Measurements from ENCODE around the gene FOXK1. TPM values are rescaled to one million over a fixed set of nuclear protein-coding genes. Genes with fewer than 3 reads are reported as not detected.
"Not testable (repeated sequence)": the region's sequence is repeated elsewhere in the genome, so short reads cannot be mapped to it uniquely, and the experiment has no call there.

The FOXK1 gene
- total RNA-seq, 1 donor from 2014 or later: 30.2 TPM

DNA sequence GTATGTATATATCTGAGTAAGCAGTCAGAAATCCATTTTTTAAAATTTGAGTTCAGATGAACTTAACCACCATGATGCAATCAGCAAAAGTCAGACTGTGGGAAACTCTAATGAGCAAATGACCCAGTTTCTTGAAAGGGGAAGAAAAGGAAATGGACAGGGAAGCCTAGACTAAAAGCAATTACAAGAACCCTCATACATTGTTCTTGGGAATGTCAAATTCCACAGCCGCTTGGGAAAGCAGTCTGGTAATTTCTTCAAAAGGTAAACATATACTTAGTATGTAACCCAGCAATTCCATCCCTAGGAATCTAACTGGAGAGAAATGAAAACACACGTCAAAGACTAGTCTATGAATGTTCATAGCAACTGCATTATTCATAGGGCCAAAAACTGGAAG, 16.4 kb upstream of the FOXK1 start:
- no peak for DNase-seq (ENCODE audit: low spot score)

DNA sequence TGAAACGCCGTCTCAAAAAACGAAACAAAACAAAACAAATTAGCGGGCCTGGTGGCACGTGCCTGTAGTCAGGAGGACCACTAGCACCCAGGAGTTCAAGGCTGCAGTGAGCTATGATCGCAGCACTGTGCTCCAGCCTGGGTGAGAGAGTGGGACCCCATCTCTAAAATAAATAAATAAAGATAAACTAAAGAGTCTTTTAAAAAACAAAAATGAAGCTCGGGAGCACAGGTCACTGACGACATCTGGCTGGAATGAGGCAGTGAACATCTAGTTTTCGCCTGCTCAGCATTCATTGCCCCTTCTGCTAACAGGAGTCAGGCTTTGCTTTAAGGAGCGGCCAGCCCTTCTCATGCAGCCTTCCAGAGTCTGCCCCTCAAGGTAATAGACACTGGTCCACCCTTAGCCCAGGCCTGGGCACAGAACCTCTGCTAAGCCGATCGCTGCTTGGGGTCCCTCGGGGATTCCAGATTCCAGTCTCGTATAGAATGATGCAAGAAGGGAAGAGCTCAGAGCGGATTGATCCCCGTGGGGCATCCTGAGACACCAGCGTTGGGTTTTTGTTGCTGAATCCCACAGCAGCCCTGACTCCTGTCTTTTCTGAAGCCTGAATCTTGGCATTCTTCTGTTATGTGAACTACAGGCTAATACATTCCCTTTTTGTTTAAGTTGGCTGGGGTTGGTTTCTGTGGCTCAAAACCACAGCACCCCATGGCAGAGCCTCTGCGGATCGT, 14.2 kb upstream of the FOXK1 start:
- DNase-seq (ENCODE audit: low spot score): no peak

DNA sequence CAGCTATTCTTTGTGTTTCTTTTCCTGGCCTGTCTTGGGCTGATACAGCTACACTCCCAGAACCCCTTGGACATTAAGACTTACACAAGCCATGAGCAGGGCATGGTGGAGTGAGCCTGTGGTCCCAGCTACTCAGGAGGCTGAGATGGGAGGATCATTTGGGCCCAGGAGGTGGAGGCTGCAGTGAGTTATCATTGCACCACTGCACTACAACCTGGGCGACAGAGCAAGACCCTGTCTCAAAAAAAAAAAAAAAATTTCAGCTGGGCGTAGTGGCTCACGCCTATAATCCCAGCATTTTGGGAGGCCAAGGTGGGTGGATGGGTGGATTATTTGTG, 13.6 kb upstream of the FOXK1 start:
- DNase-seq (ENCODE audit: low spot score): no peak

DNA sequence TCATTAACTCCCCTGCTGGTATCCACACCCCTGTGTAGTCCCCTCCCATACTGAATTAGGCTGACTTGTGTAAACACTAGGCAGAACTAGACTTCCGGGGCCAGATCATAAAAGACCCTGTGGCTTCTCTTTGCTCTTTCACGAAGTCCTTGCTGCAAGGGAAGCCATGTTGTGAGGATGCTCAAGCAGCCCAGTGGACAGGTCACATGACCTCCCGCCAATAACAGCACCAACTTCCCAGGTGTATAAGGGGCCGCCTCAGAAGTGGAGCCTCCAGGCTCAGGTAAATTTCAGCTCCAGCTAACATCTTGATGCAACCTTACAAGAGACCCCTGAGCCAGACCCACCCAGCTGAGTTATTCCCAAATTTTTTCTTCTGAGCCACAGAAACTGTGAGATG, 11.3 kb upstream of the FOXK1 start:
- DNase-seq (ENCODE audit: low spot score): no peak

GRCh38 chr7:4675771-4676367, 6.2 kb upstream of the FOXK1 start:
- DNase-seq (ENCODE audit: low spot score): no peak

GRCh38 chr7:4677518-4677917, 4.6 kb upstream of the FOXK1 start:
- not testable (repeated sequence) for DNase-seq (ENCODE audit: low spot score)

- DNase-seq (ENCODE audit: low spot score): no peak
Observed at GRCh38 chr7:4681218-4681851, 760 bp upstream of the FOXK1 start.

GRCh38 chr7:4682621-4683042, 537 bp downstream of the FOXK1 start:
- DNase-seq (ENCODE audit: low spot score): no peak

DNA sequence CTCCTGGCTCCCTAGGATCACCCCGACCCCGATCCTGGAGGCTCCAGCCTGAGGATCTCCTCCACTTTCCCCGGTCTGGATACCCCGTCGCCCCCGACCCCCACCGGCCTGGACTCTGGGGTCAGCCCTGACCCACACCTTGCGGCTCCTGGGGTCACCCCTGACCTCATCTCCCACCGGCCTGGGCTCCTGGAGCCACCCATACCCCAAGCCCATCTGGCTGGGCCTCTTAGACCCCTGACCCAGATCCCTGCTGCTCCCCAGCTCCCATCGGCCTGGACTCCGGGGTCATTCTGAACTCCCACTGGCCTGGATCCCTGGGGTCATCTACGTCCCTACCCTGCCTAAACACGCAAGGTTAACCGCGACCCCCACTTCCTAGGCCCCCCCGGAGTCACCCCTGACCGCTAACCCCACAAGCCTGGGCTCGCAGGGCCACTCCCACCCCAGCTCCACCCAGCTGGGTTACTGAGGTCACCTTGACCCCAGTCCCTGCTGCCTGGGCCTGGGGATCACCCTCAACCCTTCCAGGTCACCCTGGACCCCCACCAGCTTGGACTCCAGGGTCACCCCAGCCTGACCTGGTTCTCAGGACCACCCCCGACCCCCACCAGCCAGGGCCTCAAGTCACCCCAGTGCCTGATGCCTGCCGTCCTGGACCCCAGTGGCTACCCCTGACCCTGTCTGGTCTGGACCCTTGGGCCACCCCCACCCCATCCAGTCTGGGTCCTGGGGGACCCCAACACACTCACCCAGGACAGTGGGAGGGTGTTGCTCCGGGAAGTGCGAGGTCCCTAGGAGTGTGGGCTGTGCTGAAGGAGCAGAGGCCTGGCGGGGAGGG, 1.2 kb downstream of the FOXK1 start:
- DNase-seq (ENCODE audit: low spot score): no peak

DNA sequence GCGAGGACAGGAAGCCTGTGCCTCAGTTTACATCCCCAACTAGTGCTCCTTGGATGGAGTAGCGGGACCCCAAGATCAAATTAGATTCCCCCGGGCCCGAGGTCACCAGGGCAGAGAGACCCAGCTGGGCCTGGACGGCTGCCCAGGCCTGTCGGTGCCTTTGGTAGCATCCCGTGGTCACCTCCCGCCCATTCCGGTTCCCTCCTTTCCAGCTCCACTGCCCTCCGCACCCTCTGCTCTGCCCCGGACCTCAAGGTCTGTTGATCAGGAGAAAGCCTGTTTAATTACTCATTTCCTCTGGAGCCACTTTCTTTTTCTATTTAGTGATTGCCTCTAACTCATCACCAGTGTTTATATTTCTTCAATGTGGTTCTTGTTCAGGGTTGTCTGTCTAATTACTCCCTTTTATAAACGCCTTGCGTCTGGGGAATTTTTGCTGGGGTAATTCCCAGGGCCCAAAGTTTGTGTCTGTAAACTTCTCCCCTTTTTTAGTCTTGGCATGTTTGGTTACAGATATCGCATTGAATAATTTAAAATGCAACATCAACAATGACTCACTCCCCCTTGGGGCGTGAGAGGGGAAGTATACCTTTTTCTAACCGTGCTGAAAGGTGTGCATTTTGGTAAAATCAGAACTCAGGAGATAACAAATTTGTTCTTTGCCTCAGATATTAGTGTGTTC, 1.9 kb downstream of the FOXK1 start:
- DNase-seq (ENCODE audit: low spot score): no peak

DNA sequence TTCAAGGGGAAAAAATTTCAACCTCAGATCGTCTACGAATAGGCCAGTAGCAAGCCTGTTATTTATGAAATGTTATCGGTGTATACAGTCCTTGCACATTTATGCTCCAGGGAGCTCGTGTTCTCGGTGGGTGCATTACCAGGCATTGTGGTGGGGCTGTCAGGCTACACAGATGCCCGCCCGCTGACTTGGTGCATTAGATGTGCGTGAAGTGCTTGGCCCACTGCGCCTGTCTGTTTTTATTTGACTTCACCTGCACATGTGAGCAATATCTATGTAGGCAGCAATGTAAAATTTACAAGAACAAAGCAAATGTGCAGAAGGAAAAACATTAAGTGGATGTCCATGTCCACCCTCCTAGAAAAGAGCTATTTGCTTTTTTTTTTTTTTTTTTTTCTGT, 2.8 kb downstream of the FOXK1 start:
- no peak for DNase-seq (ENCODE audit: low spot score)

DNA sequence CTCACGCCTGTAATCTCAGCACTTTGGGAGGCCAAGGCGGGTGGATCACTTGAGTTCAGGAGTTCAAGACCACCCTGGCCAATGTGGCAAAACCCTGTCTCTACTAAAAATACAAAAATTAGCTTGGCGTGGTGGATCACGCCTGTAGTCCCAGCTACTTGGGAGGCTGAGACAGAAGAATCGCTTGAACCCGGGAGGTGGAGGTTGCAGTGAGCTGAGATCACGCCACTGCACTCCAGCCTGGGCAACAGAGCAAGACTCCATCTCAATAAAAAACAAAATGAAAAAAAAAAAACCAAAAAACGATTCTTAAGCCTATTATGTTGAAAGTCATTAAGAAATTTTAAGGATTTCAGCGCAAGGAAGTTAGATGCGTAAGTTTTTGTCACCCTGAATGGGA, 3.6 kb downstream of the FOXK1 start:
- not testable (repeated sequence) for DNase-seq (ENCODE audit: low spot score)

DNA sequence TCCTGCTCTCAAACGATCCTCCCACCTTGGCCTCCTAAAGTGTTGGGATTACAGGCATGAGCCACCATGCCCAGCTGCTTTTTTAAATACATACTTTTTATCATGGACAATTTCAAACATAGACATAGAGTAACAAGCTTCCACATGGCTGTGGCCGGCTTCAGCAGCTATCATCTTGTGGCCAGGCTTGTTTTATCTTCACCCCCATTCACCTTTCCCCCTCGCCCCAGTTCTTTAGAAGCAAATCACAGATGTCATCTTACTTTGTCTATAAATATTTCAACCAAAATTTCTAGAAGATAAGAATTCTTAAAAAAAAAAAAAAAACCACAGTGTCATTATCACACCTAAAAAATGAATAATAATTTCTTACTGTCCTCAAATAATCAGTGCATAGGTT, 5.9 kb downstream of the FOXK1 start:
- DNase-seq (ENCODE audit: low spot score): no peak

DNA sequence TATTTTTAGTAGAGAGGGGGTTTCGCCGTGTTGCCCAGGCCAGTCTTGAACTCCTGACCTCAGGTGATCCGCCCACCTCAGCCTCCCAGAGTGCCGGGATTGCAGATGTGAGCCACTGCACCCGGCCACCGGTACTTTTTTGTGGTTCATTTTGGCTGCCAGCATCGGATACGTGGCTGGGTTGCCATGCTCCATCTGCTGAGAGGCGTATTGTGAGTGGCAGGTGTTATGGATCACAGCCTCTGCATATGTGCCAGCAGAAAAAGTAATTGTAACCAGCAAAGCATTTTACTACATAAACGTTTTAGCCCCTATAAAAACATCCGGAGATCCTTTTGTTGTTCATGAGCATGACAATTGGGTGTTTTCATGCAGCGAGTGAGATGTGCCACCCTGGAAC, 7.1 kb downstream of the FOXK1 start:
- no peak for DNase-seq (ENCODE audit: low spot score)

DNA sequence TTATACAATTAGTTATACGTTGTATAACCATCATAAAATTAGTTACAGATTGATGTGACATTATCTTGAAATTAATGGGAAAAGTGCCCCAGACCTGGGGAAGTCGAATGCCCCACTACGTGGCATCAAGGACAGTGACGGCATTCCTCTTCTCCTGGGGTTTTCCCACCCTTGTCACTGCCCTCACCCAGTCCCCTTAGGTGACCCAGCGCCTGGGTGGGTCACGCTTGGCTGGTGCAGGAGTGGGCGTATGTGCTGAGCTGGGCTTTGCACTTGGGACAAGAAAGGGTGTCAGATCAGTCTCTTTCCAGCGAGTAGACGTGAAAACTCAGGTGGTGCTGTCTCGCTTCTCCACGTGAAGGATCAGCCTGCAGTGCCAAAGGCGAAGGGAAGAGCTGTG, 7.6 kb downstream of the FOXK1 start:
- DNase-seq (ENCODE audit: low spot score): no peak

DNA sequence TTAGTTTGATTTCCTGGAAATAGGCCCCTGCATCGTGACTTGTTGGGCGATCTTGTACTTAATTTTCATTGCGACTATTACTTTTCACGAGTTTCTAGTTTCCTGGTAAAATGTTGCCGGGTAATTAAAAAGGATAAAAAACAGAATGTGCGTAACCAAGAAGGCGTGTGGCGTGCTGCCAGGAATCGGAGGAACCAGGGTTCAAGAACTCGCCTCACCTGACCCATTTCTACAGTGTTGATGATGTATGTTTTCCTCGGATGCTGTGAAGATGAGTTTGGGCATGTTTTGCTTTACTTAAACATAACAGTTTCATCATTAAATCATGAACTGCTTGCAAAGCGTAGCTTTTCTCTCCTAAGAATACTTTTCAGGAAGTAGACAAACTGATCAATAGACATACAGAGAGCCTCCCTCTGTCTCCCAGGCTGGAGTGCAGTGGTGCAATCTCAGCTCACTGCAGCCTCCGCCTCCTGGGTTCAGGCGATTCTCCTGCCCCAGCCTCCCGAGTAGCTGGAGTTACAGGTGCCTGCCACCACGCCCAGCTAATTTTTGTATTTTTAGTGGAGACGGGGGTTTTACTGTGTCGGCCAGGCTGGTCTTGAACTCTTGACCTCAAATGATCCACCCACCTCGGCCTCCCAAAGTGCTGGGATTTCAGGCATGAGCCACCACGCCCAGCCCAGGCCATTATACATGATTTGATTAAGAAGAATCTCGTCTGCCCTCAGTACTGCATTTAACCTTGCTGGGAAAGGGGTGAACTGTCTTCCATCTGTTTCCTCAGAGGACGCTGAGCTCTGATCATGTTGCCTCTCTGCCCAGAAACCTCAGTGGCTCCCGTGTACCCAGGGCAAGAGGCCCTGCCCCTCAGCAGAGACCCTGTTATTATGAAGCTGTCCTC, 9.1 kb downstream of the FOXK1 start:
- DNase-seq (ENCODE audit: low spot score): no peak

DNA sequence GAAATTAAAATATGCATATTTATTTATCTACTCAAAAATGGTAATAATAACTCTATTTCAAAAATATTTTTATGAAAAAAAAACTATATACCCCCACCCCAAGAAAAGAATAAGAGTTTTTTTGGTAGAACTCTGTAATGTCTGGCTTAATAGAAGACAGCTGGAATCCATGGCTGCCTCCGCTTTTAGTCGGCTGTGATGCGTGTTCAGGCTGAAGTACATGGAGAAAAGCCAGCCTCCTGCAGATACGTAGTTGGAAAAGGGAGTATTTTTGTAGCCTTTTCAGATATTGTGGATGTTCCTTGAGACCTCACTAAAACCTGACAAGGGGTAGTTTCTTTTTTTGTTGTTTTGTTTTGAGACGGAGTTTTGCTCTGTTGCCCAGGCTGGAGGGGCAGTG, 10.0 kb downstream of the FOXK1 start:
- no peak for DNase-seq (ENCODE audit: low spot score)

GRCh38 chr7:4692622-4693021, 10.5 kb downstream of the FOXK1 start:
- DNase-seq (ENCODE audit: low spot score): not testable (repeated sequence)

- no peak for DNase-seq (ENCODE audit: low spot score)
Observed at GRCh38 chr7:4693152-4693551, 11.1 kb downstream of the FOXK1 start.

- DNase-seq (ENCODE audit: low spot score): no peak
Observed at GRCh38 chr7:4693749-4694148, 11.7 kb downstream of the FOXK1 start.

Data from mesenteric fat pad (tissue), 1 donor.